ENCODE measurements around the gene PNMA6F.
"Not testable (repeated sequence)": the region's sequence is repeated elsewhere in the genome, so short reads cannot be mapped to it uniquely, and the experiment has no call there.

PNMA6F gene

DNA sequence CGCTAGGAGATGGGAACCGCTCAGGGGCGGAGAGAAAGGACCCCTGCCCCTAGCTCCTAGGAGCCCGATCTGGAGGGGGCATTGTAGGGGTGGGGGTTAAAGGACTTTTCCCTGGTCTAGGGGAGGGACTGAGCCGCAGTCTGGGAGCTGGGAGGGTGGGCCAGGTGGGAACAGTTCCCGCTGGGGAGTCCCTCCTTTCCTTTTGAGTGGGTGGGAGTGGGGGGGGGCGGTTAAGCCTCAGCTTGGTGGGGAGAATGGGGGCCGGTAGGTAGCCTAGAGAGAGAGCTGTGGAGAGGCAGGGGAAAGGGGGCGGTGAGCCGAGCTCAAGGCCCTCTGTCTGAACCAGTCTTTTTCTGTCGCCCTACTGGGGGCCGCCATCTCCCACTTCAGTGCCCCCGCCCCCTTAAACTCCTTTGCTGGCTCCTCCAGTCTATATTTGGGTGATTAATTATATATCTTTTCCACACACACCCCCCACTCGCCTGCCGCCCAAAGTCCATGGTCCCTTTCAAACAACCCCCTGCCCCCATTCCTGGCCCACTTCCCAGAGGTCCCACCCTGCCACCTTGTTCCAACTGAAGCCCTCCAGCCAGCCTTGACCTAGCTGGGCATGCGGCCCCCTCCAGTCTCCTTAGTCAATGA is 13.2 kb upstream of the PNMA6F start:
- DNase-seq = no peak

DNA sequence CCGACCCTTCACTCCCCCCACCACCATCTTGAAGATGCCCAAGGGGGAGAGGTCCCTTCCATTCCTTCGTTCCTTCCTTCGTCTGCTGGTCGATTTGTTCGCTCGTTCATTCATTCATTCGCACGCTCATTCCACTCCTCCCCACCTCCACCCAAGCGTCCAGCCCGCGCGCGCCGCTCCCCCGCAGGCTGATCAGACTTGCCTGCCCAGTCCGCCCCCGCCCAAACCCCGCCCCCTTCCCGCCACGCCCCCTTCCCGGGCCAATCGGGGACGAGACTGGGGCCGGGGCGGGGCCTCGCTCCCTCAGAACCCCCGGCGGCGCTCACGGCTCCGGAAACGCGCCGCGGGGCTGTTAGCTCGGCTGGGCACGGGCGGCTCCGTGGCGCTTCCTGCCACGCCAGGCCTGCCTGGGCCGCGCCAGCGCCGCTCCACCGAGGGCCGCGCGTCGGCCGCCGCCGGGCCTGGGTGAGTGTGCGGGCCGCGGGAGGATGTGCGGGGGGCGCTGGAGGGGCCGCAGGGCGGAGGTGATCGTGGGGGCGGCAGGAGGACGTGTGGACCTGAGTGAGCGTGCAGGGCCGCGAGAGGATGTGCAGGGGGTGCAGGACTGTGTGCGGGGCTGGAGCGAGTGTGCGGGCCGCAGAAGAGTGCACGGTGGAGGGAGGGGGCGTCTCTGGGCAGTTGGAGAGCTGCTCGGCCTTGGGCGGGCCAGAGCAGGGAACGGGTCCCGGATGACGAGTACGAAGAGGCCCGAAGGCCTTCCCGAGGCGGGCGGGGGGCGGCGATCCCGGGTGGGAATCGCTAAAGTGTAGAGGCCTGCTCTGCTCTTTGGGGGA is 12.5 kb upstream of the PNMA6F start, which contains the start of gene ZNF275:
ZNF275 (plus strand) TSS at position 333 of the 833 bp plus-strand sequence. CDS start 2,527 bp downstream, outside the sequence.
- peak; percentile 37 for DNase-seq

DNA sequence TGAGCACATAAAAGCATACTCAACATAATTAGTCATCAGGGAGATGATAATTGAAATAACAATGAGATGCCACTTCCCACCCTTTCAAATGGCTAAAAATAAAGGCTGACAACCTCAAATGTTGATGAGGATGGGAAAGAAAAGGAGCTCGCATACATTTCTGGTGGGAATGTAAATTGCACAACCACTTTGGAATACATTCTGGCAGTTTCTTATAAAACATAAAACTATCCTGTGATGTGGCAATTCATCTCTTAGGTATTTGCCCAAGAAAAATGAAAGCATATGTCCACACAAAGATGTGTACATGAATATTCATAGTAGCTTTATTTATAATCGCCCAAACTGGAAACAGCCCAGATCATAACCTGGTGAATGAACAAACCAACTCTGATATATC is 11.7 kb upstream of the PNMA6F start:
- DNase-seq = no peak

DNA sequence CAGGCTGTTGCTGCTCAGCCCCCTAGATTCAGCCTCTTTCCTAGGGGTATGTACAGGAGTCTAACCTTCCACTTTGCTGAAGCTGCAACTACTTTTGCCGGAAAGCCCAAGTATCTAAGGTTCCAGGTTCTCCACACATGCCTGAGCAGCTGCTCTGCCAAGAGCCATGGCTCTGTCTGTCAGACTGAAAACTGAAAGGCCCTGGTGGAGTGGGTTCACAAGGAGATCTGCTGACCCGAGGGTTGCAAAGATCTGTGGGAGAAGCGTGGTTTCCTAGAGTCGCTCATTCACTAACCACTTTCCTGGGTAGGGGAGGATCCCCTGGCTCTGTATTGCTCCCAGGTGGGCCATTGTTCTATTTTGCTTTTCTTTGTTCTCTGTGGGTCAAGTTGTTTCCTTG is 6.0 kb upstream of the PNMA6F start:
- no peak for DNase-seq

DNA sequence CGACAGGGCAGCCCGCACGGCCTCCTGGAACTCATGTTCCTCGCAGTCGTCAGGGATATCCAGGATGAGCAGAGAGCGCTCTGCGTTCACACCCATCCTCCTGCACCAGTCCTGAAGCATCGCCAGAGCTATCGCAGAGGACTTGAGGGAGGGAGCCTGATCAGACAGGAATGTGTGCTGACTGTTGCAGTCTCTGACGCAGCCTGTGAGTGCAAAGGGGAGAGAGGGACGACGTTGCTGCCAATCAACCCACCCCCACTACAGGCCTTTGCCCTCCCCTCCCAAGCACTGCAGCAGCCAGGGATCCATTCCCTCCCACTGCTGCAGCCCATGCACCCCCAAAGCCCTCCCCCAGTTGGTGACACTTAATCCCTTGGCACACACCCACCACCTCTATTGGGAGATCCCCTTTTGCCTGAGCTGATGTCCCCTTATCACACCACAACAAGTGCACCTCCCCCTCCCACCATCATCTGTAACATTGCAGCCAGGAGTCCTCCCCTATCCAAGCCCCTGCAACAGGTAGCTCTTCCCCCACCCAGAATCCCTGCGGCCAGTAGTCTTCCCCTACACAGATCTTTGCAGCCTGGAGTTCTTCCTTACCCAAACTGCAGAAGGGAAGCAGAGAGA is 897 bp downstream of the PNMA6F start:
- DNase-seq = no peak

DNA sequence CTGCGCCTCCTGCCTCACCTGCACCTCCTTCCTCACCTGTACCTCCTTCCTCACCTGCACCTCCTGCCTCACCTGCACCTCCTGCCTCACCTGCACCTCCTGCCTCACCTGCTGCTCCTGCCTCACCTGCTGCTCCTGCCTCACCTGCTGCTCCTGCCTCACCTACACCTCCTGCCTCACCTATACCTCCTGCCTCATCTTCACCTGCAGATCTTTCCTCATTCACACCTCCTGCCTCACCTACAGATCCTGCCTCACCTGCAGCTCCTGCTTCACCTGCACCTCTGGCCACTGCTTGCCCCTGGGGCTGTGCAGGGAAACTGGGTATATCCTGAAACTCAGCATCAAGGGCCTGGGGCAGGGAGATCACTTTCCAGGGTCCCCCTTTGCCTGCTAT is 1.5 kb downstream of the PNMA6F start:
- DNase-seq = not testable (repeated sequence)

DNA sequence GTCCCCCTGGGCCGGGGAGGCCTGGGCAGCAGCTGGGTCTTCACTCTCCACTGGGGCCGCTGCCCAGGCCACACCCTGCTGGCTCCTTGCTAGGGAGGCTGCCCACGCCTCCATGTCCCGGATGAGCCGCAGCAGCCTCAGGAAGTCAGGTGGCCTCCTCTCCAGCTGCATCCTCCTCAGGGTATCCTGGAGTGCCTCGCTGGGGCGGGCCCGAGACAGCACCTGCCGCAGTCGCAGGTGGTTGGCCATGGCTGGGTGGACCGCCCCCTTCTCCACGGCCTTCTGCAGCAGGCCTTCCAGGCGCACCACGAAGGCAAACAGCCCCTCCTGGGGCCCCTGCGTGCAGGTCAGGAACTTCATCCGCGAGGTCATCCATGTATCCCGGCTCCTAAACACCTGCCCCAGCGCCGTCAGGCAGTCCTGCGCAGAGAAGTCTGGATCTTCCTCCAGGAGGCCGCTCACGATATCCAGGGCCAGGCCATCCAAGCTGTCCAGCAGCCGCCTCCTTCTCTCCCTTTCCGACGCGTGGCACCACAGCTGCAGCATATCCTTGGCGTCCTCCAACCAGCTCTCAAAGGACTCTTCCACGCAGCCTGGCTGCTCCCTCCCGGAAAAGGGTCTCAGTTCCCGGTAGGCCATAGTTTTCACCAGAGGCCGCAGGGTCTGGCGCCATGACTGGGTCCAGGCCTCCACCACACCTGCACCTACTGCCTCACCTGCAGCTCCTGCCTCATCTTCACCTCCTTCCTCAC is 2.1 kb downstream of the PNMA6F start:
- DNase-seq = no peak

DNA sequence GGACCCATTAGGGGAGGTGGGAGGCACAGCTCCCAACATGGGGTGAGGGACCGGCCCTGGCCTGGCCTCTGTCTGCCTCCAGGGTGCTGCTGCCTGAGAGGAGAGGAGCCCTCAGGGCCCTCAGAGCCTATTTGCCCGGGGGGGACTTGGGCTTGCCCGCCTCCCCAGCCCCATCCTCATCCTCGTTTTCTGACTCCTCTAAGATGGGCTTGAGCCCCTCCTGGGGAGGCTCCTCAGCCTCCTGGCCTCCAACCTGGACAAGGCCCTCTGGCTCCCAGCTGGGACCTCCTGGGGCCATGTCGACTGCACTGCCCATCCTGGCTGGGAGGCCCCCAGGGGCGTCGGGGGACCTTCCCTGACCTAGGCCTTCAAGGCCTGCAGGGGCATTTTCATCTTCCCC is 2.8 kb downstream of the PNMA6F start:
- no peak for DNase-seq

DNA sequence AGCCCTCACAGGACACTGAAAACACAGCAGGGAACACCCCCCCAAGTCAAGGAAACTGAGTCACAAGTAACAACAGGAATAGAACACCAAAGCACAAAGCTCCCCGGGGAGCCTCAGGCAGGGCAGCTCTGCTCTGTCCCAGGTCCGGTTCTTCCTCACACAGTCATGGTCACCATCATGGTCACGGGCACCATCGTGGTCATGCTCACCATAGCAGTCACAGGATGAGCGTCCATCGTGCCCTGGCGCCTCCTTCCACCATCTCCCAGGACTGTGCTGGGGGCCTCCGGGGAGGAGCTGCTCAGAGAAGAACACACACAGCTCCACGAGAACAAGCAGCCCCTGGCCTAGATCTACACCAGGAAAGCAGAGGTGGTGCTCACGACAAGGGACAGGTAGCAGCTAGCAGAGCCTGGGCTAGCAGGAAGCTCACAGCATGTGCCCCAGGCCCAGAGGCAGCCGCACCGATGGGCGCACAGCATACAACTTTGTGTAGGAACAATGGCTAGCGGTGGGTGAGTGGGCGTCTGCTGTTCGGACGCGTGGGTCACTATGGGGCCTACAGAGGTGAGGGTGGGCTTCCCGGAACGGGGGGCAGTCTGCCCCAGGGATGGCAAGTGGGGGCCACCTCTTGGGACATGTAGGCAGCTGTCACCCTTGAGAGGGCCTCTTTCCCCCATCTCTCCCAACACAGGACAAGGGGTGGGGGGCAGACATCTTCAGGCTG is 3.4 kb downstream of the PNMA6F start:
- DNase-seq = no peak

DNA sequence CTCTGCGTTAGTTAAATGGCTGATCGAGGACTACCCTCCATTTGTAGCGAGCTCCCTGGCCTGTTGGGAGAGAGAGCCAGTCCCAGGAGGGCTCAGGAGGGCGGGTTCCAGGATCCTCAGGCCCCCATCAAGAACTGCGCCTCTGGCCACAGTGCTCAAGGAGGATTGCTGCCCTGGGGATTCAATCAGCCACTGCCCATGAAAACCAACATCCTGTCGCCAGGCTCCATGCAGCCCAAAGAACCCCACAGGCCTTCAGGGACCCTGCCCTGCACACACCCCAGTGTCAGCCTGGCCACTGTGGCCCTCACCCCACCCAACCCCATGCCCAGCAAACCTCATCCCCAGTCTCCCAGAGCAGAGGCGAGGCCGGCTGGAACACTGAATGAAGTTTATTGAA is 4.3 kb downstream of the PNMA6F start:
- no peak for DNase-seq

DNA sequence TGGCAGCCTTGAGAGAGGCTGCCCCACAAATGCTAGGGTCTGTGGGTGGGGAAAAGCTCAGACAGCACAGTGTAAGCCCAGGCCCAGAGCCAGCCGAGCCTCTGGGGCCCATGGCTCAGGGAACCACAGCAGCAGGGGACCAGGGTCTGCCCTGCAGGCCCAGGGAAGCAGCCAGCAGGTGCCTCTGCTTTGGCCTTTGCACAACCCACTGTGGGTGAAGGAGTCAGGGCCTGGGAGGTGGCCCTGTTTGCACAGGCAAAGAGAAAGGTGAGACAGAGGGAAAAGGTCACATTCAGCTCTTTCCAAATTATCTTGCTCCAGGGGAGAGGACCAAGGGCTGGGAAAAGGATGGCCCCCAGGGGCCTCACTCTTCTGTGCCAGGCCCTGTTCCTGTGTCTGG is 8.7 kb downstream of the PNMA6F start:
- no peak for DNase-seq

DNA sequence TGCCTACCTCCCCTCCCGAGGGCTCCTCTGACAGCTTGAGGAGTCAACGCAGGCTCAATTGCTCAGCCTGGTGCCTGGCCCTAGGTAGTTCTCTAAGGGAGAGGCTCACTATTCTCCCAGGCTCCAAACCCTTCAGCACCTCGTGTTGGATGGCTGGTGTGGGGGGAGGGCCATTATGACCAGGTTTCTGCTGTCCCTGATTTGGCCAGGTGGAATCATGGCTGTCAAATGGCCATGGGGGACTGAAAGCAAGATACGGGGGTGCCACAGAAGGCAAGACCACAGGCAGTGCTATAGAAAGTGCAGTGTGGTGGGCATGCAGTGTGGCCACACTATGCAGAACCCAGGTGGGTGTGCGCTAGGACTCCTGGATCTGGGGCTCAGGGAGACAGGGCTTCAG is 9.5 kb downstream of the PNMA6F start:
- no peak for DNase-seq

DNA sequence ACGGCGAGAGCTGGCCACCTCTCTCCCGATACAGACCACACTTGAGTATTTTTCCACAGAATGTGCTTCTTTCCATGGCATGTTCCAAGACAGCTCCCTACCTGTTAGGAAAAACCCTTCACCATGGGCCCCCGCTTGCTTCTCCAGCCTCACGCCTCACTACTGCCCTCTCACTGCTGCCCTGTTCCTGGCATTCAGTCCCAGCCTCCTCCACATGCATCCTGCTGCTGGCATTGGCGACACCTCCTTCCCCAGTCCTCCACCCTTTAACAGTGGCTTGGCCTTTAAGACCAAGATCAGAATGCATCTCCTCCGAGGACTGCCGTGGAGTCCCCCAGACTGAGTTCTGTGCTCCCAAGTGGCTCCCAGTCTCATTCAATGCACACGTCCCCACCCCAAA is 10.7 kb downstream of the PNMA6F start:
- DNase-seq = no peak

DNA sequence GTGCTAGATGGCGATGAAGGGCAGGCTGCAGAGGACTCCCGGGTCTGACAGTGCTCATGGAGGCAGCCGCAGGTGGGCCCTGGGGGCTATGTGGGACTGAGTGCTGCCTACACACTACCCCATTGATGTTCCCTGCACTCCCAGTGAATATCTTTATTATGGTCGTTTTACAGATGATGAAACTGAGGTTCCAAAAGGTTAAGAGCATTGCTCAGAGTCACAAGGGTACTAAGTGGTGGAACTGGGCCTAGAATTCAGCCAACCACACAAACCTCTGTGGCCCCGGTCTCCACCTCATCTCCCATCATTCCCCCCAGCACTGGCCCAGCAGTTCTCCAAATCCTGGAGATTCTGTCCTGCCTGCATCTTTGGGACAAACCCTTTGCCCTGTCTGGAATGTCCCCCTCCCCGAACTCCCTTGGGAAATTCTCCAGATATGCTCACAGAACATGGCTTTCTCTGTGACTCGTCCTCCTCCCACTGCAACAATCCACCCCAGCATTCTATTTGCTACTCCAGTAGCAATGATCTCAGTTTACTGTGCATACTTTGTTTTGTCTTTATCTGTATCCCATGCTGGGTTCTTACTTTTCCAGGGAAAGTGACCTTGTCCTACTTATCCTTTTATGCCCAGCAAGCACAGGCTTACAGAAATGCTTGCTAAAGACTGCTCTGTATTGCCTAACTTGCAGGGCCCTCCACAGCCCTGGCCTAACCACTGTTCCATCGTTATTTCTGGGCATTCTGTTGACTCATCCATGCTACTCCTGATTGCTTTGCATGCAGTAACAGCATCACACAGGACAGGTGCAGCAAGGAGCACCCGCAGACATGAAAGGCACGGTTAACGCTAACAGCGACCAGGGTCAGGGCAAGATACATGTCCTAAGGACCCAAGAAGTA is 14.0 kb downstream of the PNMA6F start:
- DNase-seq = no peak

DNA sequence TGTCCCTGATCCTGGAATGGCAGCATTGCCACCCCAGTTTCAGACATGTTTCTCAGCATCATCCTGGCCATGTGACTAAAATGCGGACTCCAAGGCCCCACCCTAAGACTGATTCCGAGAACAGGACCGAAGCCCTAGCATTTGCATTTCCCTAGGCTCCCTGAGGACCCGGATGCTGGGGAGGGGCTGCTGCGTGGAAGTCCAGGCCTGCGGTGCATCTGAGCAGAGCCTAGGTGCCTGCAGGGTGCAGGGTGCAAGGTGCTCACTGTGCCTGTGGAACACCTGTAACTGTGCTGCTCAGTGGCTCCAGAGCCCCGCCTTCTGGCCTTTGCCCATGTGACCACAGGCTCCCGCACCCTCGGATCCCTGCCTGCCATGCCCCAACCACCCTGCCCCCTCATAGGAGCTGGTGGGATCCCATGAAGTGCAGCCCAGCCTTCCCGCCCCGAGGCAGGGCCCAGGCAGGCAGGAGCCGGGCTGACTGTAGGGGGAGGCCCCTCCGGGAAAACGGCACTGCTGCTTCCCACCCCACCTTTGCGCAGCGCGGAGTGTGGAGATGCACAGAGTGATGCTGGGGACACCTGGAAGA is 14.9 kb downstream of the PNMA6F start:
- DNase-seq = no peak

DNA sequence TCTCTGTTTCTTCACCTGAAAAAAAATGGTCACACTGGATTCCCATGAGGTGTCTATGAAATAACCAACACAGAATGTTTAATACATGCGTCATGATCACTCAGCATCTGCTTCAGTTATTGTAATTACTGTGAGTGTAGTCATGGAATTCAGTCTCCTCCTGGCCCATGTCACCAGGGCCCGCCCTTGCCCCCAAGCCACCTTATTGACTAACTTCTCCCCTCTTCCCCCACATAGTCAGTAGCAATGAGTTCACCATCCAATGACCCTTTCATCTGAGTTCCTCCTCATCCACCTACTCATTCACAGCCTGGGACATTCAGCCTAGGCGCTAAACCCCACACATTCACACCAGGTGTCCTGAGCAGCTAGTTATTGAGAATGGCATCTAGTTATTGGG is 15.6 kb downstream of the PNMA6F start:
- DNase-seq = no peak

DNA sequence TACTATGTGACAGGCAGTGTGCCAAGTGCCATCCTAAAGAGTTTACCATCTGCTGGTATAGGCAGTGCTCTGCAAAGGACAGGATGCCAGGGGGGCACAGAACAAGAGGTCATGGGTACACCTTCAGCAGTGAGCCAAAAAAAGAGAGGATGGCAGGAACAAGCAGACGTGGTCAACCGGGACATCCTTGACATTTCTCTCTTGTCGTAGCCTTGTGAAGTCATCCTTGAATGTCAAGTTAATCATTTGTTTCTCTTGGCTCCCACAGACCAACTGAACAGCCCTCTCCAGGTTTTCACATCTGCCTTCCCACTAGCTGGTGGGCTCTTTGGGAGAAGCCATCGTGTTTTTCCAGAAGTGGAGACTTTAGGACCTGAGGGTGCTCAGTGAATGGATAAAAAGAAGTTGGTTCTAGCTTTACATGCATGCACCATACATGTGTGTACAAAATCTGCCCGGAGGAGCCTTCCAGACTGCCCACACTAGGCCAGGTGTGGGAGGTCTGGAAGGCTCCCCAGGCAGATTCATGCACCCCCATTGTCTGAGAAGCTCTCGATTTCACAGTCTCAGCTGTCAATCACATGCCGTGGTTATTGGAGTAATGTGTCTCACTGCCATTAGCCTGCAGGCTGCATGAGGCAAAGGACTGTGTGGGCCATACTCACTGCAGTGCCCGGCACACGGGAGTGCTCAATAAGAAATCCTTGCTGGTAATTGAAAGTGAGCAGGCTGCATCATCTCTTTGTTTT is 16.4 kb downstream of the PNMA6F start:
- DNase-seq = no peak

DNA sequence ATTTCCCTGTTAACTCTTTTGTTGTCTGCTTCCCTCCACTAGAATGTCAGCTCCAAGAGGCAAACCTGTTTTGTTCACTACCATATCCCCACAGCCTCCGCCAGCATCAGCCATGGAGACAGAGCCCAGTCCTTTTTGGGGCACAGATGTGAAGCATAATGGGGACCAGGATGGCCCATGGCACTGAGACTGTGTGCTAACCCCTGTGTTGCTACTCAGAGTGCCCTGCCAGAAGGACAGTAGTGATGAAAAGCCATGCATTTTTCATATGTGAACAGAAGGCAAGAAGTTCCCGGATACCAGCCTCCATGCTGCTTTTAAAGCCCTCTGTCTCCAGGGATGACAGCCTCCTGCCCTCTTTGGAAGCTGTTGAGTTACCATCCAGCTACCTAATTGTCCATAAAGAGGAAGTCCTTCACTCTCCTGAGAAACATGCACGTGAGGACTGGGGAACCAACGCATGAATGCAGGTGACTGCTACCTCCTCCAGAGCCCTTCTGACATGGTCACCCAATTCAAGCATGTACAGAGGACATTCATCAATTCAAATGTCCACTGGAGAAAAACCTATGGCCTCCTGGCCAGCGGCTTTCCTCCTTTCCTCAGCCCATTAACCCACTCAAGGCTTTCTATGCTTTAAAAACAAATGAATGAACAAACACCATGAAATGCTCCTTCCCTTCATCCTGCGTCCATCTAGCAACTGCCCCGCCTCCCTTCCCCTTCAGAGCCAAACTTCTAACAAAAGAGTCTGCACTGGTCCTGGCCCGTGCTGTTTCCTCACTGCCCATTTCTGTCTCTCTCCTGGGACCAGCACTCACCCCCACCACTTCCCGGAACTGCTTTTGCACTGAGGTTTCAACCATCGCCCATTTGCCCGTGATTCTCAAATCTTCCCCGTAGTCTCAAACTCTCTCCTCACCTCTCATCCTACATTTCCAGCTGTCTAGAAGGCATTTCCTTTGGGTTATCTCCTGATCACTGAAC is 18.0 kb downstream of the PNMA6F start:
- DNase-seq = no peak

DNA sequence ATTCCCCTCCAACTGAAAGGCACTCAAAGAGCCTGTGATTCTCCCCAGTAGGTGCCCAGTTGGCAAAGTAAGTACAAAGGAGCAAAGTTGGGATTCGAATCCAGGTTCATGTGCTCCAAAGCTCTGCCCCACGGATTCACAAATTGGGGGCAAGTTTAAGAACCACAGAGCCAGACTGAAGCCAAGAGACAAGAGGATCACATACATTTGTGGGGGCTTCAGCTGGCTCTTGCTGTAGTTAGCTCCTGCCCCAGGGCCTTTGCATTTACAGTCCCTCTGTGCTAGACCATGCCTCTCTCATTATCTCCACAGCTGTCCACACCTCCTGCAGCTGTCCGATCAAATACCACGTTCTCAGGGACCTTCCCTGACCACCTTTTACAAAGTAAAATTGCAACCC is 18.8 kb downstream of the PNMA6F start:
- no peak for DNase-seq

Data from NCI-H1694 treated with DMSO at 0.1 percent for 48 hours (cell line).